ENCODE results near the gene SIRPB2. TPM values are rescaled to one million over a fixed set of nuclear protein-coding genes. Genes with fewer than 3 reads are reported as not detected.

Gene SIRPB2
- total and polyA plus RNA-seq, 2 donors (not counting 3 experiments of a cell fraction or from before 2014, with no cell fraction given), result 9.5 to 19.7 TPM

DNA sequence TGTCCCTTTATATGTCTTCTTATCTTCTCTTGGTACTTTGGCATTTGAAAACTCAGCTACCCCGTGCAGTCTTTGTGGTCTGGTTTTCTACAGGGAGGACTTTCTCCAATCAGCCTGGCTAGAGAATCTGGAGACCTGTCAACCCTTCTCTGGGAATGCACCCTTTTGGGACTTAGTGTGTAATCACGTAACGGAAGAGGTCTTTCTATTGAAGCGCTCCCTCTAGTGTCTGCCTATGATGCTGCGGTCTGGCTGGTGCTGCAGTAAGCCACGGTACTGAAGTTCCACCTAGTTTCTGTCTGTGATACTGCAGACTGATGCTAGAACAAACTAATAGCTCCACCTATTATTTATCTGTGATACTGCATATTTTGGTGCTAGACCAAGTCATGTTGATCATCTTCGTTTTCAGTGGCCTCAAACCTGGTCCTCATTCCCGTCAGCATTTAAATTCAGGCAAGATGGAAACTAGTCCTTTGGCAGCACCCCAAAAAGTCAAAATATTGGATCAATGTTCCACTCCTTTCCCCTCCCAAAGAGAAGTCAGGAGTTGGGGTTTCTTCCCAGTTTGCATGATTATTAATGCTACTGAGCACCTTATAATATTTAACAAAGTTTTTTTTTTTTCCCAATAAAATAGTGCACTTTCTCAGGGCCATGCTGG, 12.5 kb upstream of the SIRPB2 start:
- no peak overlapping the region for H3K27ac ChIP-seq (ENCODE audit: insufficient read depth, low read depth, low read length)
- ChIA-PET CTCF (interaction anchor here (0.6 to 3.8 kb wide), 103 partner anchors 9 to 685 kb away, joined by 3 to 229 read pairs (median 5); partner anchors contain the start of genes C20orf202, NSFL1C, RAD21L1 and SDCBP2), POLR2A (no interaction called here)
- TF ChIP-seq POLR2A (IDR thresholded peaks at IDR 0.05; ENCODE audit: low read depth, low read length), result no peak
- no peak for TF ChIP-seq EZH2 (IDR thresholded peaks at IDR 0.05; ENCODE audit: borderline replicate concordance, low read depth, low read length, severe bottlenecking)
- TF ChIP-seq JUN (IDR thresholded peaks at IDR 0.05; ENCODE audit: borderline replicate concordance, insufficient read depth, insufficient read length, low read depth), result no peak
- no peak for TF ChIP-seq MAX (IDR thresholded peaks at IDR 0.05; ENCODE audit: insufficient read depth, insufficient read length)
- no peak for TF ChIP-seq MYC (IDR thresholded peaks at IDR 0.05; ENCODE audit: low read depth, low read length)
- TF ChIP-seq GATA2 (IDR thresholded peaks at IDR 0.05; ENCODE audit: insufficient read depth, insufficient read length, low read depth, low read length), result no peak
- peak; percentile 98 to 100 for TF ChIP-seq CTCF (IDR thresholded peaks at IDR 0.05; ENCODE audit: extremely low read depth in 1 of 2, insufficient read depth in 1 of 2, low read depth in 1 of 2, low read length in 2 of 2)
- no peak for TF ChIP-seq FOS (IDR thresholded peaks at IDR 0.05; ENCODE audit: borderline replicate concordance, insufficient read depth, low read length)
- peak; percentile 23 for TF ChIP-seq POLR2AphosphoS5 (IDR thresholded peaks at IDR 0.05; ENCODE audit: insufficient read depth, low read depth, low read length)
- peak; percentile 96 for DNase-seq (ENCODE audit: low read depth, low spot score)
- peaks cover 15 to 30% of the 10 kb centered on the region in 2 experiments for H3K27me3 ChIP-seq (ENCODE audit: control insufficient read depth in 2 of 2, insufficient read depth in 2 of 2, low read length in 2 of 2)
- no peak overlapping the region for H2AFZ ChIP-seq (ENCODE audit: low read depth, low read length)
- no peak overlapping the region for H3K4me2 ChIP-seq (ENCODE audit: insufficient read depth, low read length)
- peak; percentile 99 for FAIRE-seq
- dilution Hi-C loops (cut with MboI; ENCODE audit: extremely low pct_ligation_motif_present, low sequenced_read_pairs), result no loop called here
- H3K4me3 ChIP-seq (replicated peaks in 1 of 3; ENCODE audit: insufficient read depth in 1 of 3, low read depth in 1 of 3, low read length in 3 of 3), result no peak overlapping the region
- no peaks in the 10 kb centered on the region for H3K9me1 ChIP-seq (replicated peaks; ENCODE audit: control insufficient read depth, extremely low read depth, insufficient read depth, low read length)
- intact Hi-C loops (cut with micrococcal nuclease), result loop anchor here (1.0 to 10.0 kb wide), 9 partner anchors 12 to 391 kb away; partner anchors contain the start of genes NSFL1C, SIRPA and SIRPB2
- no peaks in the 10 kb centered on the region for H3K9me3 ChIP-seq (replicated peaks; ENCODE audit: control insufficient read depth, insufficient read depth, low read length)
- no peaks in the 10 kb centered on the region for H3K4me1 ChIP-seq (ENCODE audit: control insufficient read depth, extremely low read depth, insufficient read depth, low read length)
- no peaks in the 10 kb centered on the region for H3K36me3 ChIP-seq (ENCODE audit: control insufficient read depth in 2 of 2, extremely low read depth in 1 of 2, insufficient read depth in 2 of 2, low read length in 2 of 2)
- no peak overlapping the region for H3K9ac ChIP-seq (replicated peaks; ENCODE audit: extremely low read depth, insufficient read depth, low read length)
- no peaks in the 10 kb centered on the region for H3K79me2 ChIP-seq (ENCODE audit: control insufficient read depth, insufficient read depth, low read length)
- BruUV-seq (replicated peaks), result no TSS peak
- no peaks in the 10 kb centered on the region for H4K20me1 ChIP-seq (replicated peaks; ENCODE audit: control insufficient read depth, extremely low read depth, insufficient read depth, low read length)

Measured in endothelial cell of umbilical vein (primary cell).